ENCODE measurements around the gene POLD1. TPM values are rescaled to one million over a fixed set of nuclear protein-coding genes. Genes with fewer than 3 reads are reported as not detected.
"Not testable (repeated sequence)": the region's sequence is repeated elsewhere in the genome, so short reads cannot be mapped to it uniquely, and the experiment has no call there.

The POLD1 gene
- total RNA-seq, 1 donor from 2014 or later = 22.0 TPM

- not testable (repeated sequence) for DNase-seq (ENCODE audit: low read depth)
Measured at GRCh38 chr19:50390295-50390694, 6.1 kb downstream of the POLD1 start.

DNA sequence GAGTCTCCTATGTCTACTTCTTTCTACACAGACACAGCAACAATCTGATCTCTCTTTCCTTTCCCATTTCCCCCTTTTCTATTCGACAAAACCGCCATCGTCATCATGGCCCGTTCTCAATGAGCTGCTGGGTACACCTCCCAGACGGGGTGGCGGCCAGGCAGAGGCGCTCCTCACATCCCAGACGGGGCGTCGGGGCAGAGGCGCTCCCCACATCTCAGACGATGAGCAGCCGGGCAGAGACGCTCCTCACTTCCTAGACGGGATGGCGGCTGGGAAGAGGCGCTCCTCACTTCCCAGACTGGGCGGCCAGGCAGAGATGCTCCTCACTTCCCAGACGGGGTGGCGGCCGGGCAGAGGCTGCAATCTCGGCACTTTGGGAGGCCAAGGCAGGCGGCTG lies 6.8 kb downstream of the POLD1 start:
- not testable (repeated sequence) for DNase-seq (ENCODE audit: low read depth)

- DNase-seq (ENCODE audit: low read depth) = no peak
Measured at GRCh38 chr19:50392759-50393158, 8.6 kb downstream of the POLD1 start.

DNA sequence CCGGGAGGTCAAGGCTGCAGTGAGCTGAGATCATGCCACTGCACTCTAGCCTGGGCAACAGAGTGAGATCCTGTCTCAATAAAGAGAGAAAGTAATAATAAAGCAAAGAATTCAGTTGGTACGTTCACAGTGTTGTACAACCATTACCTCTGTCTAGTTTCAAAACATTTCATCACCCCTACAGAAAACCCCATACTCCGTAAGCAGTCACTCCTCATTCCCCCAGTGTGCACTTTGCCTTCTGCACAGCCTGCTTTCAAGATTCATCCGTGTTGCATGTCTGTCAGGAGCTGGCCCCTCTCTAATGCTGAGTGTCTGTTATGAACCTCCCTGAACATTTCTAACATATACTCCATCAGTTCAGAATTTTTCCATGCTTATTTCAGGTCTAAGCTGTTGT lies 9.4 kb downstream of the POLD1 start:
- DNase-seq (ENCODE audit: low read depth) = no peak

DNA sequence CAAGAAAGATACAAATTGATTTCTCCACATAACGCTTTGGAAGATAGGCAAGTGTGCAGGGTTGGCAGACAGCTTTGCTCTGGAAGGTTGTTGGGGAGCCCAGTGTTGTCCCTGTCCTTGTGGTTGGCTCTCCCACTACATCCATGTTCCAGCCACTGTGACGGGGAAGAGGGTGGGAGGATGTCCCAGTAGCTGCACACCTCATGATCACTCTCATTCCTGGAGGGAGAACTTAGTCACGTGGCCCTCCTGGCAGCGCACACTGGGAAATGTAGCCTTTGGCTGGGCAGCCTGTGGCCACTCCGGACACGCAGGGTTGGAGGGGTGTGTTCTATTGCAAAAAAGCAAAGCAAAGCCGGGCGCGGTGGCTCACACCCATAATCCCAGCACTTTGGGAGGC lies 9.9 kb downstream of the POLD1 start:
- no peak for DNase-seq (ENCODE audit: low read depth)

- no peak for DNase-seq (ENCODE audit: low read depth)
Measured at GRCh38 chr19:50398675-50399367, 14.7 kb downstream of the POLD1 start.

DNA sequence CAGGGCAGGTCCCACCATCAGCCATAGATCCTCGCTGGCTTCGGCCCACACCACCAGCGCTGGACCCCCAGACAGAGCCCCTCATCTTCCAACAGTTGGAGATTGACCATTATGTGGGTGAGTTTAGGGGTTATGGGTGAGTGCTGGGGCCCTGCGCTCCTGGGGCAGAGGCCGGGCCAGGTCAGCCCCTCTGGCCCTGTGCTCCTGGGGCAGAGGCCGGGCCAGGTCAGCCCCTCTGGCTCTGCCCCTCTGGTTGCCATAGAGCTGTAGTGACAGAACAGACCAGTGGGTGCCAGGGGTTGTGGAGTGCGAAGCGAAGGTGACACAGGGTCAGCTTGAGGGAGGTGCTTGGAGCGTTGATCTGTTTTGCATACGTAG lies 15.2 kb downstream of the POLD1 start:
- DNase-seq (ENCODE audit: low read depth) = no peak

DNA sequence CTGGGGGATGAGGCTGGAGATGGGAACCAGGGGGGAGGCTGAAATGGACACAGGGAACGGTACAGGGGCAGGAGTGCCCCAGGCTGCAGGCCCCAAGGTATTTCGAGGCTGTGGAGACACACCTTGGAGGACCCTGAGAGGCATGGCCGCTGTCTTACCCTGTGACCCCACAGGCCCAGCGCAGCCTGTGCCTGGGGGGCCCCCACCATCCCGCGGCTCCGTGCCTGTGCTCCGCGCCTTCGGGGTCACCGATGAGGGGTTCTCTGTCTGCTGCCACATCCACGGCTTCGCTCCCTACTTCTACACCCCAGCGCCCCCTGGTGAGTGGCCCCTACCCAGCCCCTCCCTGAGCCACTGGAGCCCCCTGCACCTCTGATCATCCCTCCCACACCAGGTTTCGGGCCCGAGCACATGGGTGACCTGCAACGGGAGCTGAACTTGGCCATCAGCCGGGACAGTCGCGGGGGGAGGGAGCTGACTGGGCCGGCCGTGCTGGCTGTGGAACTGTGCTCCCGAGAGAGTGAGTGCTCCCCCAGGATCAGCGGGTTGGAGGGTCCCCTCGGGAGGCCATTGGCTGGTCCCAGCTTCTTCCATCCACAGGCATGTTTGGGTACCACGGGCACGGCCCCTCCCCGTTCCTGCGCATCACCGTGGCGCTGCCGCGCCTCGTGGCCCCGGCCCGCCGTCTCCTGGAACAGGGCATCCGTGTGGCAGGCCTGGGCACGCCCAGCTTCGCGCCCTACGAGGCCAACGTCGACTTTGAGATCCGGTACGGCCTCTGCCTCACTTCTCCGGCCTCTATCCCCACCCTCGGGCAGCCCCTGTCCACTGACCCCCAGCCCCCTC lies 17.7 kb downstream of the POLD1 start:
- DNase-seq (ENCODE audit: low read depth) = no peak

DNA sequence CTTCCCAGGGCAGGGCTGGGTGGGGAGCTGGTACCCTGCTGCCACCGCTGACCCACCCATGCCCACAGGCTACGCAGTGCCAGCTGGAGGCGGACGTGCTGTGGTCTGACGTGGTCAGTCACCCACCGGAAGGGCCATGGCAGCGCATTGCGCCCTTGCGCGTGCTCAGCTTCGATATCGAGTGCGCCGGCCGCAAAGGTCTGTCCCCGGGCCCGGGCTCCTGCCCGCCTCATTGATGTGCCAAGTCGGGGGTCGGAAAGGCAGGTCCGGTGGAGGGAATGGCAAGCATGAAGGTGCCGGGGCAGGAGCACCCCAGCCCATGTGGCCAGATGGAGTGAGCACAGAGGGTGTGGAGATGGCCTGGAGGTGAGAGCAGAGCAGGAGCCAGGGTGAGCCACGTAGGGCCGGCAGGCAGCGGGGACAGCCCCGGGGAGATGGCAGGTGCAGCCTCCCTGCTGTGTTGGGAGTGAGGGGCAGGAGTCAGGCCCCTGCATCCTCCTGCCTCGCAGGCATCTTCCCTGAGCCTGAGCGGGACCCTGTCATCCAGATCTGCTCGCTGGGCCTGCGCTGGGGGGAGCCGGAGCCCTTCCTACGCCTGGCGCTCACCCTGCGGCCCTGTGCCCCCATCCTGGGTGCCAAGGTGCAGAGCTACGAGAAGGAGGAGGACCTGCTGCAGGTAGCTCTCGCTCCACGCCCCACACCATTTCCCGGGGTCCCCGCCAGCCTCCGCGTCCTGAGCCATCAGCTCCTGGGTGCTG lies 18.6 kb downstream of the POLD1 start:
- DNase-seq (ENCODE audit: low read depth) = no peak

DNA sequence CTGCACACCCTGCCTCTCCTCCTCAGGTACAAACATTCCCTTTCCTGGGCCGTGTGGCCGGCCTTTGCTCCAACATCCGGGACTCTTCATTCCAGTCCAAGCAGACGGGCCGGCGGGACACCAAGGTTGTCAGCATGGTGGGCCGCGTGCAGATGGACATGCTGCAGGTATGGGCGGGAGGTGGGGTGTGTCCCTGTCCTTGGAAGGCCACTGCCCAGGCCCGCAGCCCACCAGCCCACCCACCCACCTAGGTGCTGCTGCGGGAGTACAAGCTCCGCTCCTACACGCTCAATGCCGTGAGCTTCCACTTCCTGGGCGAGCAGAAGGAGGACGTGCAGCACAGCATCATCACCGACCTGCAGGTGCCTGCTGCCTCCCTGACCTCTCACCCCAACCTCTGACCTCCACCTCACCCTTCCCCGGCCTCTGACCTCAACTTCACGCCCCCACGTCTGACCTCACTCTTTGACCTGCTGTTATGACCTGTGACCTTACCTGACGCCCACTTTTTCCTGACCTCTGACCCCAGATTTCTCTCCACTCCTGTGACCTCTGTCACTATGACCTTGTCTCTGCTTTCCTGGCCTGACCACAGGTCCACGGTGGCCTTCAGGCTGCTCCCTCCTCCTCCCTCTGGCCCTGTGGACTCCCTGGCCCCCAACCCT lies 22.1 kb downstream of the POLD1 start:
- DNase-seq (ENCODE audit: low read depth) = no peak

DNA sequence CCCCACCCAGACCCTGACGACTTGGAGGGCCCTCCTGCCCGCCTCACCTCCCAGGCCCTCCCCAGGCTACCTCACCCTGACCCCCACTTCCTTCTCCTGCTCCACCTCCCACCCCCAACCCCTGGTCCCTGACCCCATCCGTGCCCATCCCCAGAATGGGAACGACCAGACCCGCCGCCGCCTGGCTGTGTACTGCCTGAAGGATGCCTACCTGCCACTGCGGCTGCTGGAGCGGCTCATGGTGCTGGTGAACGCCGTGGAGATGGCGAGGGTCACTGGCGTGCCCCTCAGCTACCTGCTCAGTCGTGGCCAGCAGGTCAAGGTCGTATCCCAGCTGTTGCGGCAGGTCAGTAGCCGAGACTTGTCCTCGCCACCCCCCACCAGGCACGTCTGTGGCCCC lies 22.7 kb downstream of the POLD1 start:
- DNase-seq (ENCODE audit: low read depth) = no peak

DNA sequence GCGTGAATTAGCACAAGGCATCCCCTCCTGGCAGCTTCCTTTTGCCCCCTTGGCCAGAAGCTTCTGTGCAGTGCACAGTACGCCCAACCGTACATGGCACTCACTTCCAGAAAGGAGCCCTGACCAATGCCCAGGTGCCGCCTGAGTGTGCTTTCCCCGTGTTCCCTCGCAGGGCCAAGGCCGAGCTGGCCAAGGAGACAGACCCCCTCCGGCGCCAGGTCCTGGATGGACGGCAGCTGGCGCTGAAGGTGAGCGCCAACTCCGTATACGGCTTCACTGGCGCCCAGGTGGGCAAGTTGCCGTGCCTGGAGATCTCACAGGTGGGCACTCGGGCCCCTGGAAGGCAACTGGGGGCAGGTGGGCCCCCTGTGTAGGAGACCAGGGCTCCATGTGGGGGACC lies 25.2 kb downstream of the POLD1 start:
- DNase-seq (ENCODE audit: low read depth) = no peak

DNA sequence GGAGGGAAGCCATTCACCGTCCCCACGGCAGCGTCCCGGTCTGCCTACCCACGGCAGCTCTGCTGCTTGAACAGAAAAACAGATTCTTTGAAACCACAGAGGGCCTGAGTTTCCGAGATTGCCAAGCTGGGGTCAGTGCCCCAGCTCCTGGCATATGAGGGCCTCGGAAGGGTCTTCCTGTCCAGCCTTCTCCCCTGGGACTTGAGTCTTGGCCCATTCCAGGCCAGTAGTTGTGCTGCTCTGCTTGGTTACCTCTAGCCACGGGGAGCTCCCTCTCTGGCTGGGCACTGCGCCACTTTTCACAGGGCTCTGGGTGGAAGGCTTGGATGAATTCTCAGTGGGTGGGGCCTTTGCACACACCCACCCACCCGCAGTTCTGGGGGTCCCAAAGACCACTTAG lies 26.0 kb downstream of the POLD1 start:
- DNase-seq (ENCODE audit: low read depth) = no peak

DNA sequence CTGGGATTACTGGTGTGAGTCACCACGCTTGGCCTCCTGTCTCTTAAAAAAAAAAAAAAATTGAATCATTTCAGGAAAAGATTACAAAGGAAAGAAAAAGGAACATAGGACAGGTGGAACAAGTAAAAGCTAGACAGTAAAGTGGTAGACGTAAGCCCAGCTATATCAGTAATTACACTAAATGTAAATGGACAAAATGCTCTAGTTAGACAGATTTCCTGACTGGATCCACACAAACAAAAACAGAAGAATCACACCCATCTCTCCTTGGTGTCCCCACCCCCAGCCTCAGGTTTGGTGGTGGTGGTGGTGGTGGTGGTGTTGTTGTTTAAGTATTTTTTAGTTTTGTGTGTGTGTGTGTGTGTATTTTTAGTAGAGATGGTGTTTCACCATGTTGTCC lies 28.3 kb downstream of the POLD1 start:
- no peak for DNase-seq (ENCODE audit: low read depth)

GRCh38 chr19:50413096-50413495 lies 28.9 kb downstream of the POLD1 start:
- no peak for DNase-seq (ENCODE audit: low read depth)

- DNase-seq (ENCODE audit: low read depth) = no peak
Measured at GRCh38 chr19:50413531-50413930, 29.4 kb downstream of the POLD1 start.

GRCh38 chr19:50414864-50415660 lies 30.9 kb downstream of the POLD1 start:
- no peak for DNase-seq (ENCODE audit: low read depth)

- DNase-seq (ENCODE audit: low read depth) = no peak
Measured at GRCh38 chr19:50415661-50416033, 31.5 kb downstream of the POLD1 start.

DNA sequence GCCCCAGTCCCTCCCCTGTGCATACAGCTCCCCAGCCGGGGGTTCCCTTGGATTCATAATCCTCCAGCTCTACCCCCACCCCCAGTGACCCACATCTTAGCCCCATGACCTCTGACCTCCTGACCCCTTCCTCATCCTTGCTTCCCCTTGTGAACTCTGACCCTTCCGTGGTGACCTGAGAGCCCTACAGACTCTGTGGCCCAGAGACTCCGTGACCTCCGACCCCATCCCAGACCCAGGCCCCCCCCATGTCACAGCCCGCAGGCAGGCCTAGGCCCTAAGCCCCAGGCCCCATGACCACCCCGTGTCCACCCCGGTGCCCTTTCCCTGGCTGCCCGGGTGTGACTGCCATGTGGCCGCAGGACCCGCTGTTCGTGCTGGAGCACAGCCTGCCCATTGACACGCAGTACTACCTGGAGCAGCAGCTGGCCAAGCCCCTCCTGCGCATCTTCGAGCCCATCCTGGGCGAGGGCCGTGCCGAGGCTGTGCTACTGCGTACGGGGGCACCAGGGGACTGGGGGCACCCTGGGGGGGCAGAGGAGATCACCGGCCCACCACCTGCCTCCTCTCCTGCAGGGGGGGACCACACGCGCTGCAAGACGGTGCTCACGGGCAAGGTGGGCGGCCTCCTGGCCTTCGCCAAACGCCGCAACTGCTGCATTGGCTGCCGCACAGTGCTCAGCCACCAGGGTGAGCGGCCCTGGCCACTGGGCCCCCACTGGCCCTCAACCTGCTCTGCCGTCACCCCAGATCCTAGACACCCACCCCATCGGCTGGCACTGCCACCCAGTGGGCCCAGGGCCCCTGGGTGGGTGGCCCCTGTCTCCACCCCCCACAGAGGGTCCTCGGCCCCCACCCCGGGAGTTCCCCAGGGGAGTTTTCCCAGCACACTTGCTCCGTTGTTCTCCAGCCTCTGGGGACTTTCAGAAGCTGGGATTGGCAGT lies 32.2 kb downstream of the POLD1 start:
- DNase-seq (ENCODE audit: low read depth) = no peak
